Measurements from ENCODE around the gene TRPM8.

- TF ChIP-seq POLR2A (IDR thresholded peaks at IDR 0.05), result no peak
- no peak for TF ChIP-seq CTCF (IDR thresholded peaks at IDR 0.05)
These were observed 33.1 kb downstream of the TRPM8 start for GRCh38 chr2:233950078-233950825.

Data from prostate gland (tissue), 2 donors.